HG03135 (cell line): ENCODE results near the gene C2orf78.
"Not testable (repeated sequence)": the region's sequence is repeated elsewhere in the genome, so short reads cannot be mapped to it uniquely, and the experiment has no call there.

Experiments
- ATAC-seq: cut with Tn5 transposase; IDR thresholded peaks from one replicate; pipeline ENCODE4 v1.9.1; 2021; ENCODE audit warnings: mild to moderate bottlenecking, moderate library complexity; ENCODE audit not compliant: unreplicated experiment

C2orf78 gene

GRCh38 chr2:73779467-73780236, 4.3 kb upstream of the C2orf78 start, which contains the start of gene DUSP11:
TSS of gene DUSP11 (minus strand) at chr2:73780103. CDS start at chr2:73779974, 129 bp downstream.
- peak; percentile 99 for ATAC-seq

- ATAC-seq = no peak
Measured at GRCh38 chr2:73780237-73780582, 3.8 kb upstream of the C2orf78 start.

- not testable (repeated sequence) for ATAC-seq
Measured at GRCh38 chr2:73783402-73783801, 581 bp upstream of the C2orf78 start.

- no peak for ATAC-seq
Measured at GRCh38 chr2:73811878-73812277, 27.9 kb downstream of the C2orf78 start.

GRCh38 chr2:73812635-73813034, 28.7 kb downstream of the C2orf78 start:
- no peak for ATAC-seq

GRCh38 chr2:73818296-73818695, 34.3 kb downstream of the C2orf78 start:
- no peak for ATAC-seq

- ATAC-seq = peak; percentile 67
Measured at GRCh38 chr2:73821227-73821626, 37.2 kb downstream of the C2orf78 start.

- ATAC-seq = no peak
Measured at GRCh38 chr2:73821669-73822068, 37.7 kb downstream of the C2orf78 start.

GRCh38 chr2:73822276-73822675, 38.3 kb downstream of the C2orf78 start:
- ATAC-seq = no peak

GRCh38 chr2:73822991-73823390, 39.0 kb downstream of the C2orf78 start:
- no peak for ATAC-seq

- no peak for ATAC-seq
Measured at GRCh38 chr2:73823416-73823815, 39.4 kb downstream of the C2orf78 start.

- ATAC-seq = no peak
Measured at GRCh38 chr2:73823916-73824523, 40.0 kb downstream of the C2orf78 start.

GRCh38 chr2:73825408-73825807, 41.4 kb downstream of the C2orf78 start:
- ATAC-seq = no peak

GRCh38 chr2:73827018-73827417, 43.0 kb downstream of the C2orf78 start:
- ATAC-seq = no peak

GRCh38 chr2:73827660-73828388, 43.8 kb downstream of the C2orf78 start:
- ATAC-seq = no peak

- no peak for ATAC-seq
Measured at GRCh38 chr2:73828389-73828817, 44.4 kb downstream of the C2orf78 start.

- peak; percentile 83 for ATAC-seq
Measured at GRCh38 chr2:73828818-73829570, 45.0 kb downstream of the C2orf78 start, which contains the start of gene STAMBP. TSS of gene STAMBP (plus strand) at chr2:73828961. CDS start at chr2:73830857, 1,896 bp downstream.

GRCh38 chr2:73830871-73831401, 47.0 kb downstream of the C2orf78 start:
- no peak for ATAC-seq

GRCh38 chr2:73832930-73833329, 48.9 kb downstream of the C2orf78 start:
- no peak for ATAC-seq

GRCh38 chr2:73836141-73836943, 52.4 kb downstream of the C2orf78 start:
- no peak for ATAC-seq
